Ectodermal cell (in vitro differentiated cells): ENCODE measurements around the gene PYGM.

Experiments used
- H3K27ac ChIP-seq: 2 replicates; pipeline ENCODE4 v1.7.0; 2013; ENCODE audit warnings: mild to moderate bottlenecking, low read depth, low read length; ENCODE audit not compliant: insufficient read depth, poor library complexity, severe bottlenecking
- H3K27me3 ChIP-seq: 2 replicates; pipeline ENCODE4 v1.7.0; 2013; ENCODE audit warnings: mild to moderate bottlenecking, low read length; ENCODE audit not compliant: insufficient read depth, control insufficient read depth, poor library complexity, severe bottlenecking
- H3K36me3 ChIP-seq: one replicate; pipeline ENCODE4 v1.7.0; 2013; ENCODE audit warnings: low read length; ENCODE audit not compliant: control insufficient read depth, insufficient read depth
- H3K4me1 ChIP-seq: one replicate; pipeline ENCODE4 v1.7.0; 2013; ENCODE audit warnings: low read length; ENCODE audit not compliant: control insufficient read depth, insufficient read depth
- H3K4me3 ChIP-seq: 2 replicates; pipeline ENCODE4 v1.7.0; 2013; ENCODE audit warnings: low read depth, low read length, control low read depth; ENCODE audit not compliant: insufficient read depth
- H3K9me3 ChIP-seq: 2 replicates; pipeline ENCODE4 v1.7.0; 2013; ENCODE audit warnings: mild to moderate bottlenecking, low read length, moderate library complexity; ENCODE audit not compliant: control insufficient read depth
- WGBS, 2 experiments: methylation state at CpG; one replicate each; pipeline ENCODE4 v1.1.7; 2013; ENCODE audit warnings: missing lambda C conversion rate in 2 of 2; 5-methylcytosine and 5-hydroxymethylcytosine counted together

The PYGM gene

DNA sequence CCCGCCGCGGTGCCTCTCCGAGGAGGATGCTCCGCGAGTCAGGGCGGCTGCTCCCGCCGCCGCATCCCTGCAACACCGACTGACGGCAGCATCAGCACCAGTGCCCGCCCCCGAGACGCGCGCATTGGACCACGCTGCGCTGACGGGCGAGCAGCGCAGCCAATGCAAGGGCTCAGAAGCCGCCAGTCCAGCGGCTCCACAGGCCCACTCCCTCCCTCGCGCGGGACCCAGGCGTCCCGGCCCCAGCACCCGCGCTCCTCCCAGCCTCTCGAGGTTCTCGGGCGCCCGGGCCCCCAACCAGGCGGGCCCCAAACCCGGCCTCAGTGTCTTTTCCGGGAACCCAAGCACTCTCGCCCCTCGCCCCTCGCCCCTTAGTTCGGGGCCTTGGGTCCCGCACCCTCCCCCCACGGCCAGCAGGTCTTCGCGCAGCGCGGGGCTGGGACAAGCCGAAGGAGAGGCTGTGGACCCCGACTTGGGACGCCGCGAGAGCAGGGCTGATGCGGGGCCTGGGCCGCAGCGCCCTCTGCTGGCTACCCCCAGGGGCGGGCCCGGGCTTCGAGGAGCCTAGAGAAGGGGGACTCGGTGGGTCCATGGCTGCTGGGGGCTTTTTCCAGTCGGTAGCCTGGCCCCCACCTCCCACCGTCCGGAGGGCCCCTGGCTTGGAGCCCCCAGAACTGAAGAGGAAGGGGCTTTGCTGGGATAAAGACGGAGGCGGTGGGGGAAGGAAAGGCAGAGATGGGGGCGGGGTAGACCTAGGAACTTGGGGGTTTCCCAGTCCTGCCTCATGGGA is 36.5 kb downstream of the PYGM start, which contains the start of gene NRXN2:
TSS of gene NRXN2 (minus strand) at position 81 of the 790 bp plus-strand sequence. CDS start 9,498 bp downstream, outside the sequence.
- Histone ChIP-seq H3K27ac (peak within 1 kb of the TSS; percentile 53), H3K4me1 (peaks cover 18% of the 10 kb centered on the region), H3K9me3 (no peaks in the 10 kb centered on the region), H3K4me3 (peak within 1 kb of the TSS; percentile 66), H3K36me3 (no peaks in the 10 kb centered on the region), H3K27me3 (peaks cover 30% of the 10 kb centered on the region)
- 3% methylated on average over 66 of the region's 66 CpGs for WGBS, 2 experiments

DNA sequence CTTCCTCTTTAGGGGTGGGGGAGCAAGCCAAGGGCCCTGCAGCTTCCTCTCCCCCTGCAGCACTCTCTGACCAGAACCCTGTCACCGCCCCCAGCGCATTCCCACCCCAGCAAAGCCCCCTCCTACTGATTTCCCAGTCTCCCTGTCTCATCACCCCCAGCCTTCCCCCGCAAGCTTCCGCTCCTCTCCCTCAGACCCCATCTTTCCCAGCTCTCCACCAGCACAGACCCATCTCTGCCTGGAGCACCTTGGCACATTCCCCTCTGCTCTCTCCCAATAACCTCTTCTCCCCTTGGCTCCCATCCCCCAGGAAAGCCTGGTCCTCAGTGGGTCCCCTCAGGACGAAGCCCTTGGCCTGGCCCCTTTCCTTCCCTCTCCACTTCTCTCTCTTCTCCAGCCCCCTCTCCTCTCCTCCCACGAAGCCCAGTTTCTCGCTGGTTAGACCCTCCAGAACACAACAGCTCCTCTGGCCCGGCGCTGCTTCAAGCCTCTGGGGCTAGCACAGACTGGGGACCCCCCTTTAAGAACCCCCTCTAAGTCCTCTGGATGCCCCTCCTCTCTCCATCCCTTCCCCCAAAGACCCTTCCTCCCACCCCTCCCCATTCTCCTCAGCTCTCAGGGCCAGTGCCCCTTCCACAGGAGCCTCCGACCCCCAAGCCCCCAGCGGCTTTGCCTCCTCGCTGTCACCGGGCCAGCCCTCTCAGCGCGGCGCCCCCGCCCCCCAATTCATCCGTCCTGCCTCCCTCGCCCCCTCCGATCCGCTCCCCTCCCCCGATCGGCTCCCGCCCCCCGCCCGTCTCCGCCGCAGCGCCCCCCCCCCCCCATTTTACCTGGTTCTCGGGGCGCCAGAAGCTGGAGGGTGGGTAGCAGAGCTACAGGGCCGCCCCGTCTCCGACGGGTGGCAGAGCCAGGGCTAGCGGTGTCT is 37.4 kb downstream of the PYGM start:
- Histone ChIP-seq H3K36me3 (no peaks in the 10 kb centered on the region), H3K27ac (no peak overlapping the region), H3K4me1 (peaks cover 18% of the 10 kb centered on the region), H3K27me3 (peaks cover 30% of the 10 kb centered on the region), H3K9me3 (no peaks in the 10 kb centered on the region), H3K4me3 (no peak overlapping the region)
- WGBS, 2 experiments, result 19 to 21% methylated on average over 23 to 28 of the region's 36 CpGs

DNA sequence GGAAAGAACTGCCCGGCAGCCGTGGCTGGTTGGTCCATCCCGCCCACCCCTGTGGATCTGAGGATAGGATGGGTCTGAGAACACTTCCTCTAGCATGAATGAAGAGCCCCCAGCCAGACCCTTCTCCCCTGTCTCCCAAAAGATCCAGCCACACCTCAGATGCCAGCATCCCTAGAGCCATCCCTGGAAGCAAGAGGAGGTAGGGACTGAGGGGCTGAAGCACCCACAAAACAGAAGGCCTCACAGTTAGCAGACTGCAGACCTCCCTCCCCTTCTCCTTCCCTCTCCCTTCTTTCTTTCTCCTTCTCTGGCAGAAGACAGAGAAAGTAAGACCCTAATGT is 38.4 kb downstream of the PYGM start:
- no peaks in the 10 kb centered on the region for H3K36me3 ChIP-seq
- H3K4me3 ChIP-seq, result no peak overlapping the region
- H3K27ac ChIP-seq, result no peak overlapping the region
- peaks cover 14% of the 10 kb centered on the region for H3K4me1 ChIP-seq
- H3K9me3 ChIP-seq, result no peaks in the 10 kb centered on the region
- 77 to 80% methylated on average over 3 of the region's 3 CpGs for WGBS, 2 experiments
- H3K27me3 ChIP-seq, result peaks cover 36% of the 10 kb centered on the region

DNA sequence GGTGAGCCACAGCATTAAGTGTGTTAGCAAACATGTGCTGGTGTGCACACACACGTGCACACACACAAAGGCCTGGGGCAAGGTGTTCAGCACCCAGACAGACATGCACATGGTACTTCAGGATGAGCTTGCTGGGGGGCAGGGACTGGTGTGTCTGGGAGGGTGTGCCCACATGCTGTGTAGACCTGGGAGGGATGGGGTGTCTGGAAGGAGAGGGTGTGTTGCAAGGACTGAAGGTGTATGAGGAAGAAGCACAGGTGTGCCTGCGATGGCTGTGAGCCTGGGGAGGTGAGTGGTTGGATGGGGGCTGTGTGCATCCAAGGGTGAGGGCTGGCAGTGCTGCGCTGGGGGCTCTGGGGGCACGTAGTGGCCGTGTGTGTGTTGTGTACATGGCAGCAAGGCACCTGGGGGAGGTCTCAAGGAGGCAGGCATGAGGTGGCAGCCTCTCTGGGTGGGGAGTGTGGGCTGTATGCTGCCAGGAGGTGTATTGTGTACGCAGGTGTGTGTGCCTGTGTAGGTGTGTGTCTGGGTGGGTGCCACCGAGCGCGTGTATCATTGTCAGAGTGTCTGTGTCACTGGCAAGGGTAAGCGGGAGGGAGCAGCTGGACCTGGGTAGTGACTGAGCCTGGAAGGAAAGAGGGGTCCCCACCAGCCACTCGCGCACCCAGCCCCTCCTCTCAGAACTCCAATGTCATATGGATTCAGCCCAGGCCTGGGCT is 39.0 kb downstream of the PYGM start:
- 89 to 93% methylated on average over 12 of the region's 12 CpGs for WGBS, 2 experiments
- H3K9me3 ChIP-seq, result no peaks in the 10 kb centered on the region
- no peak overlapping the region for H3K4me3 ChIP-seq
- no peak overlapping the region for H3K27ac ChIP-seq
- no peaks in the 10 kb centered on the region for H3K36me3 ChIP-seq
- H3K27me3 ChIP-seq, result peaks cover 42% of the 10 kb centered on the region
- peaks cover 8% of the 10 kb centered on the region for H3K4me1 ChIP-seq

DNA sequence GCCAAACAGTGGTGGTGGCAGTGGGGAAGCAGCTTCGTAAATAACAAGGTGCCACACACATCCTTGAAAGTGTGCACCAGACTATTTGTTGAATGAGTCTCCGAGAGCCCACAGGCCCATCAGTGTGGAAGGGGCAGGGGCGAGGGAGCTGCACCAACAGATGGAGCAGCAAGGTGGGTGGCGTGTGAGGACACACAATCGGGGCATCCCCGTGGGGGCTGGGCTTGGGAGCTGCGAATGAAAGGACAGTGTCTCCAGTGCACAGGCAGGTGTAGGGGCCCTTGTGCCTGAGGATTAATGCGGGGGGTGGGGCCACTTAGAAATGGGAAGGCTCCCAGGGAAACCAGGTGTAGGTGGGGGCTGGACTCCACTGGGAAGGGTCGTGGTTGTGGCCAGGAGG is 39.6 kb downstream of the PYGM start:
- 77 to 80% methylated on average over 9 of the region's 9 CpGs for WGBS, 2 experiments
- Histone ChIP-seq H3K36me3 (no peaks in the 10 kb centered on the region), H3K9me3 (no peaks in the 10 kb centered on the region), H3K4me3 (no peak overlapping the region), H3K27ac (no peak overlapping the region), H3K27me3 (peaks cover 48% of the 10 kb centered on the region), H3K4me1 (peaks cover 2% of the 10 kb centered on the region)

DNA sequence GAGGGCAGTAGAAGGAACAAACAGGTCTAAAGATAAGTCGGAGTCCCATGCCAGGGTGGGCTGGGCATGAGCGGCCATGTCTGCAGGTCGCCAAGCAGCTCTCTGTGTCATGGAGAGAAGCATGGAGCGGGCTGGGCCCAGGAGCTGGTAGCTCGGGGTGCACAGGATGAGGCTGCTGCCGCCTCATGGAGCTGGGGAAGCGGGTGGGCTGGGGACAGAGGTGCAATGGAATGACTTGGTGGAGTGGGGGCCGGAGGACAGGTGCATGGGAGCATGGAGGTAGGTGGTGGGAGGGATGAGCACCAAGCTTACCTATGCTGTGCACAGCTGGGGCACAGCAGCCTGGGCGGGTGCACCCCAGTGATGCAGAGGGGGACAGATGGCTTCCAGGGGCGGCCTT is 40.4 kb downstream of the PYGM start:
- 92 to 95% methylated on average over 10 of the region's 10 CpGs for WGBS, 2 experiments
- Histone ChIP-seq H3K4me1 (no peaks in the 10 kb centered on the region), H3K4me3 (no peak overlapping the region)

DNA sequence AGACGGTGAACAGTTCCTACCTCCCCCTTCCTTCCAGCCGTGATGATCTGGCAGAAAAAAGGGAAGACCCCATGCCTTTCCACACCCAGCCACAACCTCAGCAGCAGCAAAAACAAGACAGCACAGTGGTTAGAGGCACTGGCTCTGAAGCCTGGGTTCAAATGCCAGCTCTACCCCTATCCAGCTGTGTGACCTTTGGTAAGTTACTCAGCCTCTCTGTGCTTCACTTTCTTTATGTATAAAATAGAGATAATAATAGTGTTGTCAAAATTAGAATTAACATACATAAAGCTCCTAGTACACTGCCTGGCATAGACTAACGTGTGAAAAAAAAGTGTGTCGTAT is 41.0 kb downstream of the PYGM start:
- Histone ChIP-seq H3K4me3 (no peak overlapping the region), H3K27ac (no peak overlapping the region), H3K4me1 (no peaks in the 10 kb centered on the region), H3K9me3 (no peaks in the 10 kb centered on the region), H3K27me3 (peaks cover 62% of the 10 kb centered on the region), H3K36me3 (no peaks in the 10 kb centered on the region)
- WGBS, 2 experiments, result 86 to 92% methylated on average over 4 of the region's 4 CpGs

More for the DNA sequence above, 40.4 kb downstream of the PYGM start:
- no peaks in the 10 kb centered on the region for H3K9me3 ChIP-seq
- H3K27ac ChIP-seq, result no peak overlapping the region
- peaks cover 55% of the 10 kb centered on the region for H3K27me3 ChIP-seq
- no peaks in the 10 kb centered on the region for H3K36me3 ChIP-seq

DNA sequence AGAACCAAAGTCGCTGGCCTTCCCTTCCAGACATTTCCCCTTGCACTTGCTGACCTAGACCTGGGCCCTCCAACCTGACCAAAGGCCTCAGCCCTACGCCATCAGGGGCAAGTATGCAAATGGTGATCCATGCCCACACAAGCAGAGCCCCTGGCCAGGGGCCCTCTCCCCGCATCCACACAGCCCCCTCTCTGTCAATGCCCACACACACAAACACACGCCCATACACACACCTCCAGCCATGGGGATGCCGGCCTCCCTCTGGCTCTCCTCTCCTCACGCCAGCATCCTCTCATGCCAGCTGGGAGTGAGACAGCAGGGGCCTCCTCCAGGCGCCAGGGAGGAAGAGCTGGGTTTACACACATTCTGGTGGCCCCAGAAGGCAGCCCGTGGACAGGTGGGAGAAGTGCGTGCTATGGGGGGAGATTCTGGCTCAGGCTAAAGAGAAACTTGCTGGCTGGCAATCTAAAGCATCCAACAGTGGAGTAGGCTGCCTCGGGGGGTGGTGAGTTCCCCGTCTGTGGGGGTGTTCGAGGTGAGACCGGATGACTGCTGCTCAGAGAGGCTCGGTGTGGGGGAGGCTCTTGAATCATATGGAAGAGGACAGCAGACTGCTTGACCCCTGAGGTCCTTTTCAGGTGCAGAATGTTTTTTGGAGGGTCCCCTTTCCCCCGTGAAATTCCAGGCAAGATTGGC is 41.5 kb downstream of the PYGM start:
- Histone ChIP-seq H3K4me1 (no peaks in the 10 kb centered on the region), H3K27me3 (peaks cover 67% of the 10 kb centered on the region)

DNA sequence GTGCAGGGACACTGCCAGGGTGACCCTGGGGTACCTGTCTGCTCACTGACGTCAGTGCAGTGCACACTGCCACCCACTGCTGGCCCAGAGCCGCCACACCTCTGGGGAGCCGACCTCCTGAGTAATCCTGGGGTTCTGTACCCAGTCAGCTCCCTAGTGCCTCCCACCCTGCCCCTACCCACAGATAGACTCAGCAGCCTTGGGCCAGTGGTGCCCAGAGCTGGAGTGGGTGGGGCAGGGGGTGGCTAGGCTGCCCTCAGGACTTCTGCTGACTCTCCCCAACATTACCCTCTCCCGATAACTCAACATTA is 42.6 kb downstream of the PYGM start:
- peaks cover 72% of the 10 kb centered on the region for H3K27me3 ChIP-seq
- H3K4me3 ChIP-seq, result no peak overlapping the region
- no peaks in the 10 kb centered on the region for H3K36me3 ChIP-seq
- H3K27ac ChIP-seq, result no peak overlapping the region
- no peaks in the 10 kb centered on the region for H3K4me1 ChIP-seq
- H3K9me3 ChIP-seq, result no peaks in the 10 kb centered on the region
- 77 to 84% methylated on average over 4 of the region's 4 CpGs for WGBS, 2 experiments

More for the DNA sequence above, 41.5 kb downstream of the PYGM start:
- Histone ChIP-seq H3K4me3 (no peak overlapping the region), H3K36me3 (no peaks in the 10 kb centered on the region), H3K27ac (no peak overlapping the region), H3K9me3 (no peaks in the 10 kb centered on the region)
- 90% methylated on average over 15 of the region's 15 CpGs for WGBS, 2 experiments
